H9 (cell line): ENCODE results near the gene AFG1L. TPM values are rescaled to one million over a fixed set of nuclear protein-coding genes. Genes with fewer than 3 reads are reported as not detected.

Experiments used
- DNase-seq: peaks from one replicate; pipeline ENCODE4 v3.0.0-alpha.2; 2017
- H2AFZ ChIP-seq: one replicate; pipeline ENCODE4 v1.6.1; 2013; ENCODE audit warnings: mild to moderate bottlenecking, low read length, control low read depth, moderate library complexity
- H2AK5ac ChIP-seq: 2 replicates; pipeline ENCODE4 v1.6.1; 2013; ENCODE audit warnings: low read length, control low read depth, mixed read lengths; ENCODE audit not compliant: insufficient read length
- H2BK120ac ChIP-seq: one replicate; pipeline ENCODE4 v1.6.1; 2013; ENCODE audit warnings: low read depth, mild to moderate bottlenecking, low read length, control low read depth, inconsistent platforms; ENCODE audit not compliant: poor library complexity, severe bottlenecking
- H2BK12ac ChIP-seq: 2 replicates; pipeline ENCODE4 v1.6.1; 2013; ENCODE audit warnings: low read length, control low read depth, mixed read lengths, low read depth; ENCODE audit not compliant: insufficient read length
- H2BK15ac ChIP-seq: 2 replicates; pipeline ENCODE4 v1.6.1; 2013; ENCODE audit warnings: low read depth, low read length, control low read depth
- H2BK20ac ChIP-seq: one replicate; pipeline ENCODE4 v1.6.1; 2013; ENCODE audit warnings: low read depth, mild to moderate bottlenecking, low read length, control low read depth, inconsistent platforms; ENCODE audit not compliant: poor library complexity, severe bottlenecking
- H2BK5ac ChIP-seq: 2 replicates; pipeline ENCODE4 v1.6.1; 2013; ENCODE audit warnings: low read length, control low read depth, mixed read lengths; ENCODE audit not compliant: insufficient read length
- H3K14ac ChIP-seq: 2 replicates; pipeline ENCODE4 v1.6.1; 2013; ENCODE audit warnings: low read length, control low read depth; ENCODE audit not compliant: insufficient read depth
- H3K18ac ChIP-seq: 2 replicates; pipeline ENCODE4 v1.6.1; 2013; ENCODE audit warnings: low read depth, mild to moderate bottlenecking, mixed read lengths, low read length, control low read depth; ENCODE audit not compliant: insufficient read length
- H3K23ac ChIP-seq: 2 replicates; pipeline ENCODE4 v1.6.1; 2013; ENCODE audit warnings: low read length, control low read depth, mixed read lengths, low read depth; ENCODE audit not compliant: insufficient read length
- H3K23me2 ChIP-seq: 2 replicates; pipeline ENCODE4 v1.6.1; 2013; ENCODE audit warnings: low read depth, mild to moderate bottlenecking, mixed read lengths, low read length, control low read depth; ENCODE audit not compliant: insufficient read length, poor library complexity, severe bottlenecking
- H3K27ac ChIP-seq: 2 replicates; pipeline ENCODE4 v1.5.1; 2013; ENCODE audit warnings: low read length, control low read depth, mixed read lengths, low read depth; ENCODE audit not compliant: insufficient read length
- H3K27me3 ChIP-seq: 2 replicates; pipeline ENCODE4 v1.6.1; 2013; ENCODE audit warnings: low read length, control low read depth, inconsistent platforms; ENCODE audit not compliant: insufficient read depth
- H3K4ac ChIP-seq: 2 replicates; pipeline ENCODE4 v1.6.1; 2013; ENCODE audit warnings: low read depth, mild to moderate bottlenecking, control low read depth, inconsistent platforms, low read length, moderate library complexity
- H3K4me1 ChIP-seq: 2 replicates; pipeline ENCODE4 v1.6.1; 2013; ENCODE audit warnings: low read length, control low read depth, inconsistent platforms; ENCODE audit not compliant: insufficient read depth
- H3K4me2 ChIP-seq: 2 replicates; pipeline ENCODE4 v1.6.1; 2013; ENCODE audit warnings: low read length, control low read depth, mixed read lengths; ENCODE audit not compliant: insufficient read length, insufficient read depth
- H3K56ac ChIP-seq: 2 replicates; pipeline ENCODE4 v1.6.1; 2013; ENCODE audit warnings: low read depth, mild to moderate bottlenecking, mixed read lengths, low read length, control low read depth; ENCODE audit not compliant: insufficient read length
- H3K79me1 ChIP-seq: 2 replicates; pipeline ENCODE4 v1.6.1; 2013; ENCODE audit warnings: low read depth, mild to moderate bottlenecking, moderate library complexity, low read length, control low read depth, inconsistent platforms; ENCODE audit not compliant: insufficient read depth, poor library complexity, severe bottlenecking
- H3K79me2 ChIP-seq: 2 replicates; pipeline ENCODE4 v1.6.1; 2013; ENCODE audit warnings: low read length, control low read depth, inconsistent platforms; ENCODE audit not compliant: insufficient read depth
- H3K9ac ChIP-seq: 2 replicates; pipeline ENCODE4 v1.6.1; 2013; ENCODE audit warnings: low read length, control low read depth, mixed read lengths; ENCODE audit not compliant: insufficient read length; ENCODE audit errors: extremely low read depth
- H3K9me3 ChIP-seq: one replicate; pipeline ENCODE4 v1.6.1; 2013; ENCODE audit warnings: low read depth, low read length, inconsistent platforms; ENCODE audit not compliant: control insufficient read depth
- H3T11ph ChIP-seq: one replicate; pipeline ENCODE4 v1.6.1; 2013; ENCODE audit warnings: mild to moderate bottlenecking, low read length, control low read depth, inconsistent platforms
- H4K20me1 ChIP-seq: one replicate; pipeline ENCODE4 v1.6.1; 2013; ENCODE audit not compliant: control insufficient read depth, insufficient read length, insufficient read depth
- H4K5ac ChIP-seq: 2 replicates; pipeline ENCODE4 v1.6.1; 2013; ENCODE audit warnings: low read depth, mild to moderate bottlenecking, mixed read lengths, low read length, control low read depth; ENCODE audit not compliant: insufficient read length
- H4K8ac ChIP-seq: replicated peaks from 2 replicates; pipeline ENCODE4 v1.6.1; 2013; ENCODE audit warnings: low read length, control low read depth, mixed read lengths, low read depth; ENCODE audit not compliant: insufficient read length
- H4K91ac ChIP-seq: 2 replicates; pipeline ENCODE4 v1.6.1; 2013; ENCODE audit warnings: low read depth, mild to moderate bottlenecking, moderate library complexity, mixed read lengths, low read length, control low read depth; ENCODE audit not compliant: insufficient read length
- H3K27ac Mint-ChIP-seq, 3 experiments: 2 replicates in 2 of 3; 3 replicates in 1 of 3; pipeline ENCODE4 v1.8.0; 2020 to 2021; ENCODE audit warnings: mixed read lengths in 3 of 3, mild to moderate bottlenecking in 1 of 3, moderate library complexity in 1 of 3
- H3K27me3 Mint-ChIP-seq: 2 replicates; pipeline ENCODE4 v1.8.0; 2021; ENCODE audit warnings: low read depth, mild to moderate bottlenecking, moderate library complexity, mixed read lengths
- H3K36me3 Mint-ChIP-seq, 3 experiments: 2 replicates in 2 of 3; 3 replicates in 1 of 3; pipeline ENCODE4 v1.8.0; 2020 to 2021; ENCODE audit warnings: low read depth in 3 of 3, mixed read lengths in 3 of 3; ENCODE audit not compliant: insufficient read depth in 1 of 3
- H3K4me1 Mint-ChIP-seq, 2 experiments: 2 replicates each; pipeline ENCODE4 v1.8.0; 2020; ENCODE audit warnings: mixed read lengths in 2 of 2
- H3K4me3 Mint-ChIP-seq, 2 experiments: 2 replicates in 1 of 2; 3 replicates in 1 of 2; pipeline ENCODE4 v1.8.0; 2020 to 2021; ENCODE audit warnings: mild to moderate bottlenecking in 2 of 2, mixed read lengths in 2 of 2, moderate library complexity in 1 of 2
- H3K9me3 Mint-ChIP-seq, 2 experiments: 2 replicates in 1 of 2; 3 replicates in 1 of 2; pipeline ENCODE4 v1.8.0; 2020; ENCODE audit warnings: mild to moderate bottlenecking in 2 of 2, mixed read lengths in 2 of 2, moderate library complexity in 1 of 2
- CTCF ChIP-seq: fragments of 200-600 bp; sonication (generic); conservative IDR thresholded peaks from 3 replicates; pipeline ENCODE4 v1.8.0; 2021; ENCODE audit warnings: antibody characterized with exemption, mild to moderate bottlenecking
- WGBS: extraction: QIAGEN DNeasy Blood & Tissue Kit; methylation state at CpG from one replicate; pipeline ENCODE4 v1.1.7; 2013; ENCODE audit warnings: missing lambda C conversion rate, low lambda C conversion rate, mixed read lengths; ENCODE audit not compliant: insufficient read length; ENCODE audit errors: extremely low coverage; 5-methylcytosine and 5-hydroxymethylcytosine counted together
- total RNA-seq: library from RNA; stranded (reverse); gene quantifications from 2 replicates; pipeline ENCODE4 v1.2.1, GENCODE V29; 2021

The AFG1L gene
- total RNA-seq, 1 experiment from 2014 or later, result 4.7 TPM

- Histone ChIP-seq H2BK12ac (no peak overlapping the region), H3K79me2 (no peaks in the 10 kb centered on the region; the same call in 1 of the 2 replicates), H3K27me3 (peaks cover 3% of the 10 kb centered on the region; the same call in 1 of the 2 replicates), H3K4ac (no peak overlapping the region), H3K23me2 (peaks cover 24% of the 10 kb centered on the region), H3K14ac (peak overlapping the region; percentile 93), H3K79me1 (no peaks in the 10 kb centered on the region), H3K23ac (no peak overlapping the region), H3K18ac (no peak overlapping the region), H2AFZ (no peak overlapping the region), H2BK15ac (no peak overlapping the region), H4K91ac (no peak overlapping the region), H4K8ac (no peak overlapping the region), H2BK5ac (no peak overlapping the region), H3K27ac (peak overlapping the region; percentile 40), H4K5ac (no peak overlapping the region), H3K9ac (peak overlapping the region; percentile 77), H3T11ph (no peak overlapping the region), H3K4me2 (peak overlapping the region; percentile 92), H2AK5ac (no peak overlapping the region), H3K9me3 (no peaks in the 10 kb centered on the region), H3K56ac (no peak overlapping the region), H3K4me1 (no peaks in the 10 kb centered on the region), H4K20me1 (peaks cover 2% of the 10 kb centered on the region), H2BK120ac (no peak overlapping the region), H2BK20ac (no peak overlapping the region)
- TF ChIP-seq CTCF, result no peak
- Mint-ChIP-seq H3K27ac (peak overlapping the region; percentile 83 to 98 (median 98); a peak in 6 of 7 replicates), H3K9me3 (peaks cover 0 to 2% of the 10 kb centered on the region in 2 experiments; a peak in 3 of 5 replicates), H3K4me1 (peaks cover 25 to 26% of the 10 kb centered on the region in 2 experiments), H3K36me3 (peaks cover 0 to 3% (median 0%) of the 10 kb centered on the region in 3 experiments; a peak in 1 of 7 replicates), H3K4me3 (peak overlapping the region; percentile 80 to 91), H3K27me3 (peaks cover 56% of the 10 kb centered on the region)
- peak; percentile 98 for DNase-seq
- no CpG with 5 or more reads among the region's 58 CpGs for WGBS
Measured at GRCh38 chr6:108558372-108559096, 263.7 kb downstream of the AFG1L start.
